A673 (cell line): ENCODE results near the gene DKK3.

Experiments
- EZH2 ChIP-seq: fragments of 200-600 bp; sonication (generic); IDR thresholded peaks from 2 replicates; pipeline ENCODE4 v1.6.1; 2017; ENCODE audit warnings: borderline replicate concordance, low read depth, mild to moderate bottlenecking, mixed read lengths, antibody characterized with exemption, low read length; ENCODE audit not compliant: poor library complexity, severe bottlenecking
- TF ChIP-seq, protein P1 (sequence below): fragments of 300-800, 200-600 bp; sonication (generic); conservative IDR thresholded peaks from 2 replicates; pipeline ENCODE4 v1.5.1; 2017; ENCODE audit warnings: low read depth, mild to moderate bottlenecking, antibody characterized with exemption, low read length, moderate library complexity, mixed read lengths

GRCh38 chr11:12019866-12020416 is 11.5 kb upstream of the DKK3 start:
- TF ChIP-seq, protein P1, sequence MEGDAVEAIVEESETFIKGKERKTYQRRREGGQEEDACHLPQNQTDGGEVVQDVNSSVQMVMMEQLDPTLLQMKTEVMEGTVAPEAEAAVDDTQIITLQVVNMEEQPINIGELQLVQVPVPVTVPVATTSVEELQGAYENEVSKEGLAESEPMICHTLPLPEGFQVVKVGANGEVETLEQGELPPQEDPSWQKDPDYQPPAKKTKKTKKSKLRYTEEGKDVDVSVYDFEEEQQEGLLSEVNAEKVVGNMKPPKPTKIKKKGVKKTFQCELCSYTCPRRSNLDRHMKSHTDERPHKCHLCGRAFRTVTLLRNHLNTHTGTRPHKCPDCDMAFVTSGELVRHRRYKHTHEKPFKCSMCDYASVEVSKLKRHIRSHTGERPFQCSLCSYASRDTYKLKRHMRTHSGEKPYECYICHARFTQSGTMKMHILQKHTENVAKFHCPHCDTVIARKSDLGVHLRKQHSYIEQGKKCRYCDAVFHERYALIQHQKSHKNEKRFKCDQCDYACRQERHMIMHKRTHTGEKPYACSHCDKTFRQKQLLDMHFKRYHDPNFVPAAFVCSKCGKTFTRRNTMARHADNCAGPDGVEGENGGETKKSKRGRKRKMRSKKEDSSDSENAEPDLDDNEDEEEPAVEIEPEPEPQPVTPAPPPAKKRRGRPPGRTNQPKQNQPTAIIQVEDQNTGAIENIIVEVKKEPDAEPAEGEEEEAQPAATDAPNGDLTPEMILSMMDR: no peak
- TF ChIP-seq EZH2: no peak
